Stimulated activated CD8-positive, alpha-beta memory T cell treated with anti-CD3 and anti-CD28 coated beads, Interleukin-7, amount 100 ng/mL, for 4 hours (primary cell): ENCODE measurements around the gene ZBTB47.

Source experiments
- DNase-seq, 2 donors: peaks; one replicate each; pipeline ENCODE4 v3.0.0-alpha.2; 2020; ENCODE audit warnings: low read depth in 2 of 2

Gene ZBTB47

GRCh38 chr3:42699511-42699971 lies 46.0 kb downstream of the ZBTB47 start:
- no peak for DNase-seq

GRCh38 chr3:42700366-42701288 lies 47.1 kb downstream of the ZBTB47 start:
- DNase-seq = no peak

GRCh38 chr3:42701371-42702065 lies 48.0 kb downstream of the ZBTB47 start:
- peak; percentile 1 to 14 for DNase-seq

GRCh38 chr3:42702066-42702951 lies 48.8 kb downstream of the ZBTB47 start, which contains the start of gene HHATL:
Gene HHATL (minus strand): TSS chr3:42702798. CDS start chr3:42700826, 1,972 bp downstream.
- no peak for DNase-seq

- no peak for DNase-seq
These were observed 49.6 kb downstream of the ZBTB47 start for GRCh38 chr3:42702982-42703694.

GRCh38 chr3:42703695-42704025 lies 50.2 kb downstream of the ZBTB47 start:
- DNase-seq = no peak

- no peak for DNase-seq
These were observed 50.8 kb downstream of the ZBTB47 start for GRCh38 chr3:42704136-42704841.

- no peak for DNase-seq
These were observed 51.7 kb downstream of the ZBTB47 start for GRCh38 chr3:42705058-42705767.

- no peak for DNase-seq
These were observed 52.6 kb downstream of the ZBTB47 start for GRCh38 chr3:42705962-42706585.

- DNase-seq = no peak
These were observed 53.5 kb downstream of the ZBTB47 start for GRCh38 chr3:42706721-42707619.

- DNase-seq = no peak
These were observed 54.3 kb downstream of the ZBTB47 start for GRCh38 chr3:42707620-42708355.

GRCh38 chr3:42708611-42709151 lies 55.2 kb downstream of the ZBTB47 start:
- no peak for DNase-seq

- DNase-seq = no peak
These were observed 56.1 kb downstream of the ZBTB47 start for GRCh38 chr3:42709621-42710020.

GRCh38 chr3:42710323-42711021 lies 57.0 kb downstream of the ZBTB47 start:
- no peak for DNase-seq

- DNase-seq = no peak
These were observed 58.2 kb downstream of the ZBTB47 start for GRCh38 chr3:42711491-42712343.

- no peak for DNase-seq
These were observed 58.8 kb downstream of the ZBTB47 start for GRCh38 chr3:42712344-42712648.
